ENCODE measurements around the gene IL17C.
"Not testable (repeated sequence)": the region's sequence is repeated elsewhere in the genome, so short reads cannot be mapped to it uniquely, and the experiment has no call there.

Gene IL17C

GRCh38 chr16:88638323-88639230 lies at the start of gene IL17C:
Gene IL17C, plus strand, starts transcription at chr16:88638572. Its CDS starts 70 bp downstream, at chr16:88638642.
- ATAC-seq (no peak), DNase-seq (no peak)

GRCh38 chr16:88588754-88589153 lies 49.6 kb upstream of the IL17C start:
- DNase-seq = no peak
- no peak for ATAC-seq

DNA sequence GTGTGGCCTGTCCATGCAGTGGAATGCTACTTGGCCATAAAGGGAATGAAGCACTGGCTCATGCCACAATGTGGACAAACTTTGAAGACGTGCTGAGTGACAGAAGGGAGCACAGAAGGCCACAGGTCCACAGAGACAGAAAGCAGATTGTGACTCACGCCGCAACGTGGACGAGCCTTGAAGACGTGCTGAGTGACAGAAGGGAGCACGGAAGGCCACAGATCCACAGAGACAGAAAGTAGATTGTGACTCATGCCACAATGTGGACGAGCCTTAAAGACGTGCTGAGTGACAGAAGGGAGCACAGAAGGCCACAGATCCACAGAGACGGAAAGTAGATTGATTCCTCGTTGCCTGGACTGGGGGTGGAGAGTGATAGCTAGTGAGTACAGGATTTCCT lies 48.9 kb upstream of the IL17C start:
- peak; percentile 16 for ATAC-seq

DNA sequence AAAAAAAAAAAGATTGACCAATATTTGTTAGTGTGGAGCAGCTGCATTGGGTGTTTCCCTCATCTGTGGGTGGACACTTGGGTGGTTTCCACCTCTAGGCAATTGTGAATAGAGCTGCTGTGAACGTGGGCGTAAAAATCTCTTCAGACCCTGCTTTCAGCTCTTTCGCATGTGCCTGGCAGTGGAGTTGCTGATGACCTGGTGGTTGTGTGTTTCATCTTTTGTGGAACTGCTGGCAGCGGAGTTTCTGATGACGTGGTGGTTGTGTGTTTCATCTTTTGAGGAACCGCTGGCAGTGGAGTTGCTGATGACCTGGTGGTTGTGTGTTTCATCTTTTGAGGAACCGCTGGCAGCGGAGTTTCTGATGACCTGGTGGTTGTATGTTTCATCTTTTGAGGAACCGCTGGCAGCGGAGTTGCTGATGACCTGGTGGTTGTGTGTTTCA lies 46.8 kb upstream of the IL17C start:
- ATAC-seq = peak; percentile 82

More for the DNA sequence above, 48.9 kb upstream of the IL17C start:
- DNase-seq = no peak

DNA sequence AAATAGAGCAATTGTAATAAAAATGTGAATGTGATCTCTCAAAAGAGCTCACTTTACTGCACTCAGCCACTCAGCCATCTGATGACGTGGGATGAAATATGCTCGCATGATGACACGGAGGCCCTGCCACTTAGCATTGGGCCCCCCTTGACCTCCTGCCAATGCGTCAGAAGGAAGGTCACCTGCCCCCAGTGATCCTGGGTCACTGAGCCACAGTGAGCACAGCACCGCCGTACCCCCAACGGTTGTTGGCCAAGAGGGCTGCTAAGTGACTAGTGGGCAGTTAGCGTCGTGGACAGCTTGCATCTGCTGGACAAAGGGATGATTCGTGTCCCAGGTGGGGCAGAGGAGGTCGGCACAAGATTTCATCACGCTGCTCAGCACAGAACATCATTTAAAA lies 45.3 kb upstream of the IL17C start:
- no peak for ATAC-seq
- DNase-seq = no peak

More for the DNA sequence above, 46.8 kb upstream of the IL17C start:
- DNase-seq = peak; percentile 32

DNA sequence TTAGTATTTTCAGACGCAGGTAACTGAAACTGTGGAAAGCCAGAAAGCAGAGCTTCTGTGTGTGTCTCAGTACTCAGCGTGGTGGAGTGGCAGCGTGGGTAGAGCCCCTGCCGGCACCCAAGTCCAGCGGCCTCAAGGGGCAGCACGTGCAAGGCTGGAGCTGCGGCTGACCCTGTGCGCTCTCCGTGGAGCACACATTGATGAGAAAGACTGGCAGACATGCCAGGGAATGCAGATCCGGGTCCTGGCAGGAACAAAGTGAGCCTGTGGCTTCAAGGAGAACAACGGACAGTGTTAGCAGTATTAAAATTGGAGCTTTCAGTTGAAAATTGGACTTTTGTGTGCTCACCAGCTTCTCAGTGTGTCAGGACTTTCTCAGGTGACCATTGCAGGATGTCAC lies 44.9 kb upstream of the IL17C start:
- DNase-seq = no peak
- no peak for ATAC-seq

DNA sequence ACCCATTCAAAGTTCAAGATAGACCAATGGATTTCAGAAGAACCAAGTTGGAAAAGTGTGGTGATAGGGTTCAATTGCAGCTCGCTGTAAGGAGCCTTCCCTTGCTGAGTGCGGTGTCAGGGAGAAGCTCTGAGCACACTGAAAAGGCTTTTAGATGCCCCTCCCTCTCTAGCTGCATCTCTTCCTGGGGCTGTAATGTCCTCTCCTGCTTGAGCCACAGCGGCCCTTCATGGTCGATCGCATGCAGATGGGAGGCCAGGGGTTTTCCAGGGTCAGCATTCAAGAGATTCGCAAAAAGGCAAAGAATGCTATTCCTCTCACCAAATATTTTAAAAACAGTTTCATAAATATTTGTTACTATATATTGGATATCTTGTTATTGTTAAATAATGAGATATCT lies 44.5 kb upstream of the IL17C start:
- no peak for ATAC-seq
- DNase-seq = no peak

DNA sequence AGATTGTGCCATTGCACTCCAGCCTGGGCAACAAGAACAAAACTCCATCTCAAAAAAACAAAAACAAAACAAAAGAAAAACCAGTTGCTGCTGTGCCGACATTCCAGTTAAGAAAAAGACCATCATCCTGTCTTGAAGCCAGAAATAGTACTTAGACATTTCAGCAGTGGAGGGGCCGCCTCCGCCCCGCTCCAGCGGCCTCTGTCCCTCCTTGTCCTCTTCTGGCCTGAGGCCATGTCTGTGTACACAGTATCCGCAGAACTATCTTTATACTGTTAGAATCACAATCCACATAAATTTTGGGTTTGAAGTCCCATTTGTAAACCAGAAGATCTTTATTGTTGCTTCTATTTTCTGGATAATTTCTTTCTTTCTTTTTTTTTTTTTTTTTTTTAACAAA lies 43.3 kb upstream of the IL17C start:
- DNase-seq (no peak), ATAC-seq (no peak)

DNA sequence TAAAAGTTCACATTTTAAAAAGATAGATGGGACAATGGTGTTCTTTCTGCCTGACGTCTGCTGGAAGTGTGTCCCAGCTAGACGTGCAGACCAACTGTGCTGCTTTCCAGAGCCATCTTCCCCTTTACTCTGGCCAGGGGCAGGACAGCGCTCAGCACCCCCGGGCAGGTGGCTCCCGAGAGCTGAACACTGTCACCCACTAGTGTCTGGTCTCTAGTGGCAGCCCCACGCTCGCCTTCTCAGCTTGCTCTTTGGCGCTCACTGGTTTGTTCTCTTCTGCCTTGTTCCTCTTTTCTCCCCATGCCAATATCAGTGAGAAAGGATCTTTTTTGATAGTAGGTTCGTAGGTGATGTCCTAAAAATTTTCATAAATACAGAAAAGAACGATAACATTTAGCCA lies 42.5 kb upstream of the IL17C start:
- ATAC-seq (no peak), DNase-seq (no peak)

DNA sequence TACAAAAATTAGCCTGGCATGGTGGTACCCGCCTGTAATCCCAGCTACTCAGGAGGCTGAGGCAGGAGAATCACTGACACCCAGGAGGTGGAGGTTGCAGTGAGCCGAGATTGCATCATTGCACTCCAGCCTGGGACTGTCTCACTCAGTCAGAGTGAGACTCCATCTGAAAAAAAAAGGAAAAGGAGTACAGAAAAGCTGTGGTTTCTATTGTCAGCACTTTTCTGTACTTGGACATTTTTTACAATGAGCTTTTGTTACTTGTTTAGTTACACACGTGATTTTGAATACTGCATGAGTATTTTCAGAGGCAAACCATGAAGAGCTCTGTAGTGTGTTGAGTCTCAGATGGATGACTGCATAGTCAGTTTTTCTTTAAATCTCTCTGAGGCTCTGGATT lies 41.9 kb upstream of the IL17C start:
- DNase-seq = no peak
- no peak for ATAC-seq

DNA sequence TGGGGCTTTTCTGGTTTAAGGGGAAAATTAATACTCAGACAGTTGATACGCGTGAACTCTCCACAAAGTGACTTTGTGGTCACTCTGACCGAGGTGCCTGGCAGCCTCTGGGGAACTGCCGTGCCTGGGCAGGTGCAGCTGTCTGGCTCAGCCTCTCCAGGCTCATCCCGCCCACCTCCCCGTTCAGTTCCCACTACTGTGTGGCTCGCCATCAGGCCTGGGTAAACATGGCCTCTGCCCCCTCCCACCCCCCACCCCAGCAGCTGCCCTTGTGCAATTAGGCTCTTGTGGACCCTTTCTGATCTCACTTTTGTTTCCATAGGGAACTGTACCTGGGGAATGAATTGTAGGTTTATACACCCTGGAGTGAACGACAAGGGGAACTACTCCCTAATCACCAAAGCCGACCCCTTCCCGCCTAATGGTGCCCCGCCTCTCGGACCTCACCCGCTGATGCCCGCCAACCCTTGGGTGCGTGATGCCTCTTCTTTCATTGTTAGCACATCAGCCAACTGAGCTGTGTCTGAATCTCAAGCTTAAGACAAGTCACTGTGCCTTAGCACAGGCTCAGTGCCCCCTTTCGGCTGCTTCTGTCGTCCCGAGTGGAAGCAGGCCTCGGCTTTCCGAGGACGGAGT lies 40.4 kb upstream of the IL17C start:
- ATAC-seq (no peak), DNase-seq (no peak)

DNA sequence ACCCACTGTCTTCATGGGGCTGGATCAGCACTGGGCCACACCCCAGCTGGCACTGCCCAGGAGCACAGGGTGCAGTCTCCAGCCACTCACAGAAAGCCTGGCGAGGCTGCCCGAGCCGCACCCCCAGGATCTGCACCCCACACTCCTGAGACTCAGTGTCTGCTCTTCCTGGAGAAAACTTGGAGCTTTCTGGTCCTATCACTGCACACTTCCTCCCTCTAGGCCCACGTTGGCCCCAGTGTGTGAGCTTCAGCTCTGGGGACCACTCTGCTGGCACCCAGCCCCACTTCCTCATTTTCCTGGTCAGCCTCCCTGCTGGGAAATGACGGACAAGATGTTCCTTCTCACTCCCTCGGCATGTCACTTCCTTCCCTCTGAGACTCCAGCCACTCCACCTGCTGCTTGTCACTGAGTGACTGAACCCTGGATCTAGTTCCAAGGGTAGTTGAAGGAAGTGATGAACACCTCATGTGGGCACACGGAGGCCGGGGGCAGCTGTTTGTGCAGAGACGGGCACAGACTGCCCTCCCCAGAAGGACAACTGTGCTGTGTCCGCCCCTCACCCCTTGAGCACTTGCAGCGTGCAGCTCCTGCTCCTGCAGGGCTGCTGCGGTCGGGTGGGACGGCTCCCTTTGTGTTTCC lies 39.2 kb upstream of the IL17C start:
- no peak for DNase-seq
- no peak for ATAC-seq

DNA sequence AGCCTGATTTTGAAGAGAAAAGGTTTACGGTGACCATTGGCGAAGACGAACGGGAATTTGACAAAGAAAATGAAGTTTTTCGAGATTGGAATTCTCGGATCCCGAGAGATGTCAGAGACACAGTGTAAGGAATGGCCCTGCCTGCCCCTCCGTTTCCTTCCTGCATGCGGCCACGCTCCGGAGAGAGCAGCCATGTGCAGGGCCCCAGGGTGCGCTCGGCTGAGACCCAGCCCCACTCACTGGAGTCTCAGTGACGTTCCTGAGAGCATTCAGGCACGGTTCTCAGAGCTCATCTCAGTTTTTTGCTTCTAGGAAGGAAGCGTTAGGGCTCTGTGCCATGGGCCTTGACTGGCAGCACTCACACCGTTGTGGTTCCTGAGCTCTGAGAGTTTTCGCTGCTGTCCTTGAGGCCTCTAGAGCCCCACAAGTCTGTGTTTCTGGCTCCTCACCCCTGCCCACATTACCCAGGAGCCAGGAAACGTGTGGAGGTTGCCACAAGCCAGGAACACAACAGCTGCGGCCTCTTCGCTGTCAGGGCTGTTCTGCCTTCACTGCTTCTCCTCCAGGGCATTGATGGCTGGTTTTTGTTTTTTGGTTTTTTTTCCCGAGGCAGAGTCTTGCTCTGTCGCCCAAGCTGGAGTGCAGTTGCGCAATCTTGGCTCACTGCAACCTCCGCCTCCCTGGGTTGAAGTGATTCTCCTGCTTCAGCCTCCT lies 38.4 kb upstream of the IL17C start:
- DNase-seq = no peak
- no peak for ATAC-seq

DNA sequence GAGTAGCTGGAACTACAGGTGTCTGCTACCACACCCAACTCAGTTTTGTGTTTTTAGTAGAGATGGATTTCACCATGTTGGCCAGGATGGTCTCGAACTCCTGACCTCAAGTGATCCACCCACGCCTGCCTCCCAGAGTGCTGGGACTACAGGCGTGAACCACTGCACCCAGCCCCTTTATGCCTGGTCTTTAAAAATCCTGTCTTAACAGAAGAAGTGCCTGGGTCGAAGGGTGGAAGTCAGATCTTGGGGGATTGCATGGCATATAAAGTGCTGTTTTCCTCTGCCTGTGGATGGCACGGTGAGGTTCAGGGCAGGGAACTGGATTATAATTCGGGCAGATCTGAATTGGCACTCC lies 37.9 kb upstream of the IL17C start:
- ATAC-seq (no peak), DNase-seq (no peak)

GRCh38 chr16:88601313-88602036 lies 36.9 kb upstream of the IL17C start:
- no peak for ATAC-seq
- no peak for DNase-seq

- no peak for DNase-seq
- no peak for ATAC-seq
Measured at GRCh38 chr16:88602091-88602490, 36.3 kb upstream of the IL17C start.

- ATAC-seq (no peak), DNase-seq (no peak)
Measured at GRCh38 chr16:88605186-88606147, 32.9 kb upstream of the IL17C start.

DNA sequence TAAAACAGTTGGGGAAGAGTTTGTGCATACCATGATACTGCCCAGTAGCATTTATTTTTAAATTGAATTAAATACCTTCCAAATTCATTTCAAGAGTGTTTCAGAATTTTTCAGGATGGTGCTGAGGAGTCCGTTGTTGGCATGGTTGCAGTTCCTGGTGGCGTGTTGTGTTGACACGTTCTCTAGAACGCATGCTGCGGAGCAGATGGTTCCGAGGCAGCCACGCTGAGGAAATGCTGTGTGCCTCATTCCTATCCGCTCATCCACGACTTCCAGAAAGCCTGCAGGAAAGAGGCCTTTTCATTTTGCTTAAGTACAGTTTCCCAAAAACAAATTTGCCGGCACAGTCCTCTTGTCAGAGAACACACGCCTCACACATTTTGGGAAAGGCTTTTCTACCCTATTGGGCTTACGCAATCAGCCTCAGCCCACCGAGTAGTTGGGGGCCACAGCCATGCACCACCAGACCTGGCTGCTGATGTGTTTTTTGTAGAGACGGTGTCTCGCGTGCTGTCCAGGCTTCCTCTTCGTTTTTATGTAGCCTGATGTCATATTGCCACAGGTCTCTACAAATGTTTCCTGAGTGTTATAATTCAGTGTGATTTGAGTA lies 32.1 kb upstream of the IL17C start:
- ATAC-seq = no peak
- DNase-seq = no peak

DNA sequence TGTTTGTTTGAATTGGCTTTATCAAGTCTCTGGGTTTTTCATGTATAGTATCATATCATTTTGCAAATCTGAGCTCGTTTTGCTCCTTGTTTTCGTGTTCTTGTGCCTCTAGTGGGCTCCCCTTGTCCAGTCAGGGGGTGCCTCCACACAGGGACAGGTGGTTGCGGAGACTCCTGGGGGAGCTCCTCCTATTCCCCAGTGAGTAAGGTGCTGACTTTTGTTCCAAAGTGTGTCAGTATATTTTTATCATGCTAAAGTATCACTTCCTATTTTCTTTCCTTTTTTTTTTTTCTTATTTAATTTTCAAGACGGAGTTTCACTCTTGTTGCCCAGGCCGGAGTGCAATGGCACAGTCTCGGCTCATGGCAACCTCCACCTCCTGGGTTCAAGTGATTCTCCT lies 30.3 kb upstream of the IL17C start:
- DNase-seq = no peak
- no peak for ATAC-seq

- not testable (repeated sequence) for ATAC-seq, DNase-seq
Measured at GRCh38 chr16:88609426-88609825, 28.9 kb upstream of the IL17C start.
